Femur (tissue), 1 donor: ENCODE measurements around the gene RAB27A.
"Not testable (repeated sequence)": the region's sequence is repeated elsewhere in the genome, so short reads cannot be mapped to it uniquely, and the experiment has no call there.

Source experiments
- DNase-seq: peaks from one replicate; pipeline ENCODE4 v3.0.0-alpha.2; 2017

The RAB27A gene

DNA sequence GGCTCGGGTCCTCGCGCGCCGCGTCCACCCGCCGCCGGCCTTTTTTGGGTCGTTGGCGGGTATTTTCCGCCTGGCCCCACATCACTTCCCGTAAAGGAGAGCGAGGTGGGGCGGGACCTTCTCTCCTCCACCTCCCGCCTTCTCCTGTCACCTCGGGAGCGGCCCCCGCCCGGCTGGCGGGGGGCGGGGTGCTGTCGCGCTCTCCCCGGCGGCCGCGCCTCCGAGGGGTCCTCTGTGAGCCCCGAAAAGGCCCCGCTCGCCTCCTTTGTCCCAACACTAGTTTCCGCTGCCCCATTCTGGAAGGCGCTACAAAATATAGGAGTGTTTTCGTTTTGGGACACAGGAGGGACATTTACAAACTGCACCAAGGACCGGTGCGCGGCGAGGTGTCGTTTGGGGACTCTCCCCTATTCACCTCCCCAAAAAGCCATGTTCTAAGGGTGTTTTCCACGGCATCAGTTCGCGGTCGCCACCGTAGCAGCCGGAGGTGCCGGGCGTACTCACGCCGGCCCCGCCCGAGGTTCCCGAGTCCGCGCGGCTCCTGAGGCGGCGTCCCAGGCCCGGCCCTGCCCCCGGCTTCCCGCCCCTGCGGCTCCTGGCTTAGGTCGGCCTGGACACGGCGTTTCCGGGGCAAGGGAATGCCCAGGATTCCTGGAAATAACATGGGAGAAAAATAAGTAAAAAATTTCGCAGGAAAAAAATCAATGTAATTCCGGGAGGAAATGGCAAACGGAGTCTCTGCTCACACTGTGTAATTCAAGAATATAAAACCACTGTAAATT is at the start of gene RAB27A:
RAB27A (minus strand) TSS at position 68 of the 782 bp plus-strand sequence. CDS start 54,879 bp downstream, outside the sequence.
- DNase-seq, result peak; percentile 79

DNA sequence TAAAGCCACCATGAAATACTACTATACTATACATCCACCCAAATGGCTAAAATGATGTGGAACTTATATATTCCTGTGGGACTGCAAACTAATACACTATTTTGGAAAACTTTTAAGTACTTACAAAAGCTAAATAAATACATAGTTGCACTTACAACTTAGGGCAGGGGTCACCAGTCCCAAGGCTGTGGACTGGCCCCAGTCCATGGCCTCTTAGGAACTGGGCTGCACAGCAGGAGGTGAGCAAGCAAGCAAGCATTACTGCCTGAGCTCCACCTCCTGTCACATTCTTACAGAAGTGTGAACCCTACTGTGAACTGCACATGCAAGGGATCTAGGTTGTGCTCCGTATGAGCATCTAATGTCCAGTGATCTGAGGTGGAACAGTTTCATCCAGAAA is 47.5 kb upstream of the RAB27A start:
- no peak for DNase-seq

DNA sequence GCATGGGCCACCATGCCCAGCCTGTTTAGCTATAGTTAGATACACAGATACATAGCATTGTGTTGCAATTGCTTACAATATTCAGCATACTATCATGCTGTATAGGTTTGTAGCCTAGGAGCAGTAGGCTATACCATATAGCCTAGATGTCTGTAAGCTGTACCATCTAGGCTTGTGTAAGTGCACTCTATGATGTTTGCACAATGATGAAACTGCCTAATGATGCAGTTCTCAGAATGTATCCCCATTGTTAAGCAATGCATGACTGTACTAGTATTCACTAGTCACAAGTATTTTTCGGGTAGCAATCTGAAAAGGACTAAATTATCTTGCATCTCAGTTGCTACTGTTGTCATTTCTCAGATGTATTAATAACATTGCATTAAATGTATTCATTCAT is 45.4 kb upstream of the RAB27A start:
- no peak for DNase-seq

DNA sequence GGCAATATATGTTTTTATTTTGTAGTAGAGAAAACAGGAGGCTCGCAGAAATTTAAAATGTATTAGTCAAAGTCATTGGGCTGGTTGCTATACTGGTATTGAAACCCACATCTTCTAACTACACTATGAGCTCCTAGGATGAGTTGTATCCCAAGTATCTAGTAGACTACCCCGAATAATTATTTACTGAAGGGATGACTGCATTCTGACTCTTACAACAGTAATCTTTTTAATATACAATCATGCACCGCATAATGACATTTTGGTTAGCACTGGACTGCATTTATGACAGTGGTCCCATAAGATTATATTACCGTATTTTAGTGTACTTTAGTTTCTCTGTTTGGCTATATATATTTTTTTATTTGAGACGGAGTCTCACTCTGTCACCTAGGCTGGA is 44.8 kb upstream of the RAB27A start:
- no peak for DNase-seq

DNA sequence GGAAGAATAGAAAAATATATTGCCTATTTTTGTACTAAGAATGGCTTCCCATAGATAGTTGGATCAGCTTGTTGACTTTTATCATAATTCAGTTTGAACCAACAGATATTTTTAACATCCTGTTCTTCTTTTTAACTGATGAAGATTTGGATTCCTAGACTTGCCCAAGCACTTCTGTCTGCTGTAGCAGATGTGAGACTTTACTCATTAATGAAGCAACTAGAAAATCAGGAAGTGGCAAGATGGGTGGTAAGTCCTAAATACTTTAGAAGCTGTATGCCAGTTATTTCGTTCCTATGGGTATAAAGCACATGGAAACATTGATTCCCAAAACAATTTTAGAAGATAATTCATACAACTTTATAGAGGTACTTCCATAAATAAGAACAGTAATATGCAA is 37.8 kb upstream of the RAB27A start:
- no peak for DNase-seq

GRCh38 chr15:55322467-55322866 is 32.9 kb upstream of the RAB27A start:
- DNase-seq, result no peak

- DNase-seq, result no peak
Observed at GRCh38 chr15:55320963-55321362, 31.4 kb upstream of the RAB27A start.

GRCh38 chr15:55320238-55320550 is 30.6 kb upstream of the RAB27A start:
- DNase-seq, result no peak

DNA sequence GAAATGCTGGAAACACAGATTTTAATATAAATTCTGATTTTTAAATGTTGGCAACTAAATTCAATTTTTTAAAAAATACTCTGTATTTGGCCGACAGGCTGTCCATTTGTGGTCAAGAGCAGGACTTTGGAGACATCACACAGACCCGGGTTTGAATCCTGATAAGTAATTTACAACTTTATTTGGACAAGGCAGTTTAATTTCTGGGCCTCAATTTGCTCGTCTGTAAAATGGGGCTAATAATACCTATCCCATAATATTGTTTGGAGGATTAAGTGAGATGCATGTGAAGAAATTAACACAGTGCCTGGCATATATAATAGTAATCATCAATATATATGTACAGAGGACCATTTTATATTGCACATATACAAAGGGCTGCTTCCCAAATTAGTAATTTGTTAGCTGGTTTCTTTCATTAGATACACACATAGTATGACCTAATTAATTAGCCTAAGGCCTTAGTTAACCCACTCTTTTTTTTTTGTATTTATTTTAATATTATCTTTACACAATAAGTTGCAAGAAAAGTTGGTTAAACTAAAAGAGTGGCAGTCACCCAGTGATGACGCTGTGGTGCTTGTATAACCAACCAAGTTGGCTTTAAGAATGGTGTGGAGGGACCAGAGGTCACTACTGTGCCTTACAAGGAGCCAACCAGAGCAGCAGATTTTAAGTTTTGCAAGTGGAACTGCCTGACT is 30.1 kb upstream of the RAB27A start:
- peak; percentile 33 for DNase-seq

- peak; percentile 92 for DNase-seq
Observed at GRCh38 chr15:55318588-55319494, 29.2 kb upstream of the RAB27A start, which contains the start of the genes PIGB and PIGBOS1. TSS of gene PIGB (plus strand) at chr15:55319222. CDS start at chr15:55319251, 29 bp downstream. TSS of gene PIGBOS1 (minus strand) at chr15:55319123. CDS start at chr15:55317792, 1,331 bp downstream.

- DNase-seq, result not testable (repeated sequence)
Observed at GRCh38 chr15:55302801-55303200, 13.2 kb upstream of the RAB27A start.

- no peak for DNase-seq
Observed at GRCh38 chr15:55297315-55297714, 7.7 kb upstream of the RAB27A start.

DNA sequence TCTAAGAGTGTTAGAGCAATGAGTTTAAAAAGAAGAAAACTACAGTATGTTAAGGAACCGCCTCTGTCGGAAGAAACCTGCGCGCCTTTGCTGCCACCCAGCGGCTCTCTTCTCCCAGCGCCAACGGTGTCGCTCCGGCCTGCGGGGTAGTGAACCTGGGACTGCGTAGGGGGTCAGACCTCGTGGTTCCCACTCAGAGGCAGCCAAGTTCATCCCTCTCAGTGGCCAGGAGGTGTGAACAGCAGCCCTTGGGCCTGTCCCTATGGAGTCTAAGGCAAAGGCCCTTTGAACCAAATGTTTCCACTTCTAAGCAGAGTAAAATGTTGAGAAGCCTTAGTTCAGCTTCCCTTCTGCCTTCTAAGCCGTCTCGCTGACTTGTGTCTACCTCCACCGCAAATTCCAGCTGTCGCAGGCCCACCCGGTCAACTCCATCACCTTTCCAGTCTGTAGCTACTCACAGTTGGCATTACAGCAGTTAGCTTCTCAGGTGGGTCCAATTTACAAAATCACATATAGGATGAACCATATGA is 980 bp upstream of the RAB27A start:
- peak; percentile 90 for DNase-seq

- DNase-seq, result peak; percentile 53
Observed at GRCh38 chr15:55289011-55289745, 435 bp downstream of the RAB27A start.

- no peak for DNase-seq
Observed at GRCh38 chr15:55288006-55288717, 1.5 kb downstream of the RAB27A start.

GRCh38 chr15:55286442-55287189 is 3.0 kb downstream of the RAB27A start:
- DNase-seq, result not testable (repeated sequence)

- DNase-seq, result no peak
Observed at GRCh38 chr15:55284426-55284825, 5.2 kb downstream of the RAB27A start.

GRCh38 chr15:55283379-55284147 is 6.0 kb downstream of the RAB27A start:
- no peak for DNase-seq

DNA sequence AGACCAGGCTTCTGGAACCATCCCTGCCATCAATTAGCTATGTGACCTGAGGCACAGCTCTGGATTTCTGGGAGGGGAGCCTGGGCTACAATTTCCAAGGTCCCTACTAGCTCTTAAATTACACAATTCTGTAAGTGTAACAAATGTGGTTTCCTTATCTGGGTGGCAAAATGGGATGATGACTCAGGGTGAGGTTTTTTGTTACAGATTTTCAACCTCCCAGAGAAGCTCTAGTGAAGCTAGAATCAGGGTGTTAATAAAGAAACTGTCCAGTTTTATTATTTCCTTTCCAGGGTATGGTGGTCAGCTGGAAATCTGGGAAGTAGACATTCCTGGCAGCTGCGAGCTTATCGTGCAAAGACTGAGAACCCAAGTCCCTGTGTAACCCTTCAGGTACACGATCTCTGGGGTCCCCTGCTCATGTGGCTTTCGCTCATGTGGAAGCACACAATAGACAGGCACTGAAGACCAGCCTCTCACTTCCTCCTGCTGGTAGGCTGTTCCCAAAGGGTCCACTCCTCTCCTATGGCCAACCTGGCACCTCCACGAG is 7.3 kb downstream of the RAB27A start:
- no peak for DNase-seq
